ENCODE data around the gene DERA.

DNA sequence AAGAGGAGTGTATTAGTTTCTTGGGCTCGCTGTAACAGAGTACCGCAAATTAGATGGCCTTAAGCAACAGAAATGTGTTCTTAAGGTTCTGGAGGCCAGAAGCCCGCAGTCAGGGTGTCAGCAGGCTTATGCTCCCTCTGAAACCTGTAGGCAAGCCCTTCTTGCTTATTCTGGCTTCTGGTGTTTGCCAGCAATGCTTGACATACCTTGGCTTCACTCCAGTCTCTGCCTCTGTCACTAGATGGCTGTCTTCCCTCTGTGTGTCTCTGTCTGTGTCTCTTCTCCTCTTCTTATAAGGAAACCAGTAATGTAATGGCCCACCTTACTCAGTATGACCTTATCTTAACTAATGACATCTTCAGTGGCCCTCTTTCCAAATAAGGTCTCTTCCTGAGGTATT, 85.1 kb downstream of the DERA start:
- TF ChIP-seq, protein P1, sequence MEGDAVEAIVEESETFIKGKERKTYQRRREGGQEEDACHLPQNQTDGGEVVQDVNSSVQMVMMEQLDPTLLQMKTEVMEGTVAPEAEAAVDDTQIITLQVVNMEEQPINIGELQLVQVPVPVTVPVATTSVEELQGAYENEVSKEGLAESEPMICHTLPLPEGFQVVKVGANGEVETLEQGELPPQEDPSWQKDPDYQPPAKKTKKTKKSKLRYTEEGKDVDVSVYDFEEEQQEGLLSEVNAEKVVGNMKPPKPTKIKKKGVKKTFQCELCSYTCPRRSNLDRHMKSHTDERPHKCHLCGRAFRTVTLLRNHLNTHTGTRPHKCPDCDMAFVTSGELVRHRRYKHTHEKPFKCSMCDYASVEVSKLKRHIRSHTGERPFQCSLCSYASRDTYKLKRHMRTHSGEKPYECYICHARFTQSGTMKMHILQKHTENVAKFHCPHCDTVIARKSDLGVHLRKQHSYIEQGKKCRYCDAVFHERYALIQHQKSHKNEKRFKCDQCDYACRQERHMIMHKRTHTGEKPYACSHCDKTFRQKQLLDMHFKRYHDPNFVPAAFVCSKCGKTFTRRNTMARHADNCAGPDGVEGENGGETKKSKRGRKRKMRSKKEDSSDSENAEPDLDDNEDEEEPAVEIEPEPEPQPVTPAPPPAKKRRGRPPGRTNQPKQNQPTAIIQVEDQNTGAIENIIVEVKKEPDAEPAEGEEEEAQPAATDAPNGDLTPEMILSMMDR (IDR thresholded peaks at IDR 0.05), result no peak
- no peak for TF ChIP-seq POLR2AphosphoS5 (IDR thresholded peaks at IDR 0.05)

All from breast epithelium (tissue), 3 donors.